ENCODE results near the gene IQSEC1.

DNA sequence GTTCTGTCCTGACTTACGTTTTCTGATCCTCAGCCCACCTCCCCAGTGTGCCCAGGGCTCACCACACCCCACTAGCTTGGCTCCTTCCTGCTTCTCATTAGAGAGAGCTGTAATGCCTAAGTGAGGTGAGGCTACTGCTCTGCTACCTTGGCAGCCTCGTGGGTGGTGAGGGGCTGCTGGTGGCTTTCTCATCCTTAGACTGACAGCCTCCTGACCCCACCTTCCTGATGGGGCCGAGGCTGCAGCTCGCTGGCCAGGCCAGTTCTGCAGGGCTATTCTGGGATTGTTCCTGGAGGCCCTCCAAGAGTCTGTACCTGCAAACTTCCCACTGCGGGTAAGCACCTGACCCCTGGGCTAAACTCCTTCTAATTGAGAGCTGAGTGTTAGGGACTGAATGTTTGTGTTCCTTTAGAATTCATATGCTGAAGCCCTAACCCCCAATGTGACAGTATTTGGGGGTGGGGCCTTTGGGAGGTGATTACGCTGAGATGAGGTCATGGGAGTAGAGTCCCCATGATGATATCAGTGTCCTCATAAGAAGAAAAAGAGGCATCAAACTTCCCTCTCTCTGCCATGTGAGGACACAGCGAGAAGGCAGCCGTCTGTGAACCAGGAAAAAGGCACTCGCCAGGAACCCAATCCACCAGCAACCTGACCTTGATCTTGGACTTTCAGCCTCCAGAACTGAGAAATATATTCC is 38.1 kb upstream of the IQSEC1 start:
- TF ChIP-seq, protein P1, sequence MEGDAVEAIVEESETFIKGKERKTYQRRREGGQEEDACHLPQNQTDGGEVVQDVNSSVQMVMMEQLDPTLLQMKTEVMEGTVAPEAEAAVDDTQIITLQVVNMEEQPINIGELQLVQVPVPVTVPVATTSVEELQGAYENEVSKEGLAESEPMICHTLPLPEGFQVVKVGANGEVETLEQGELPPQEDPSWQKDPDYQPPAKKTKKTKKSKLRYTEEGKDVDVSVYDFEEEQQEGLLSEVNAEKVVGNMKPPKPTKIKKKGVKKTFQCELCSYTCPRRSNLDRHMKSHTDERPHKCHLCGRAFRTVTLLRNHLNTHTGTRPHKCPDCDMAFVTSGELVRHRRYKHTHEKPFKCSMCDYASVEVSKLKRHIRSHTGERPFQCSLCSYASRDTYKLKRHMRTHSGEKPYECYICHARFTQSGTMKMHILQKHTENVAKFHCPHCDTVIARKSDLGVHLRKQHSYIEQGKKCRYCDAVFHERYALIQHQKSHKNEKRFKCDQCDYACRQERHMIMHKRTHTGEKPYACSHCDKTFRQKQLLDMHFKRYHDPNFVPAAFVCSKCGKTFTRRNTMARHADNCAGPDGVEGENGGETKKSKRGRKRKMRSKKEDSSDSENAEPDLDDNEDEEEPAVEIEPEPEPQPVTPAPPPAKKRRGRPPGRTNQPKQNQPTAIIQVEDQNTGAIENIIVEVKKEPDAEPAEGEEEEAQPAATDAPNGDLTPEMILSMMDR (conservative IDR thresholded peaks at IDR 0.05; ENCODE audit: low read depth, low read length): no peak
- no peak for TF ChIP-seq EZH2 (IDR thresholded peaks at IDR 0.05; ENCODE audit: borderline replicate concordance, low read depth, low read length, poor library complexity, severe bottlenecking)

All from A673 (cell line).